H1 (cell line): ENCODE data around the gene CLCNKB. TPM values are rescaled to one million over a fixed set of nuclear protein-coding genes. Genes with fewer than 3 reads are reported as not detected.

Experiments used
- CBX8 ChIP-seq: fragments of 300-800, 300-1000 bp; sonication (generic); IDR thresholded peaks from 2 replicates; pipeline ENCODE4 v1.7.1; 2016; ENCODE audit warnings: low read depth, low read length, borderline replicate concordance
- SAP30 ChIP-seq: fragments of 300-600 bp; sonication (generic); IDR thresholded peaks from 2 replicates; pipeline ENCODE4 v1.7.1; 2012; ENCODE audit warnings: low read length, moderate library complexity, mild to moderate bottlenecking, inconsistent platforms; ENCODE audit not compliant: insufficient read depth, insufficient replicate concordance
- polyA plus RNA-seq, 7 experiments: library from polyadenylated mRNA; depleted of rRNA in 3 of 7; stranded (reverse) in 5 of 7; unstranded in 2 of 7; fragments of >200 nt in 5 of 7; fragments of 200-250 nt in 2 of 7; gene quantifications; 1 replicate in 5 of 7; 2 replicates in 1 of 7; 4 replicates in 1 of 7; pipeline versions ENCODE4 v1.2.1 to v1.2.3, GENCODE V29; 2011 to 2013; ENCODE audit warnings: missing spikeins in 2 of 7, mixed read lengths in 2 of 7
- total RNA-seq: library from RNA; stranded (reverse); fragmentation: NEBNext Ultra II Directional; extraction: Animal tissue kit (Norgen Biotek cat#: 25700); gene quantifications from 2 replicates; pipeline ENCODE4 v1.2.1, GENCODE V29; 2021

CLCNKB gene
- total and polyA plus RNA-seq, 2 of the 8 experiments (the other 6 are each of a cell fraction or from before 2014, with no cell fraction given) = 1.2 to 3.5 TPM

GRCh38 chr1:16047791-16048475, 4.4 kb downstream of the CLCNKB start (continued):
- no peak for TF ChIP-seq SAP30
- no peak for TF ChIP-seq CBX8
